Fibroblast of lung (primary cell): ENCODE data around the gene PAPOLB. TPM values are rescaled to one million over a fixed set of nuclear protein-coding genes. Genes with fewer than 3 reads are reported as not detected.

Experiments
- DNase-seq, 2 donors: peaks; one replicate each; pipeline versions ENCODE4 v3.0.0 to v3.0.0-alpha.2; 2010; ENCODE audit warnings: low read depth in 2 of 2
- H2AFZ ChIP-seq: 2 replicates; pipeline ENCODE4 v1.5.1; 2012; ENCODE audit warnings: low read length, control low read depth, inconsistent platforms
- H3K27ac ChIP-seq: 2 replicates; pipeline ENCODE4 v1.5.1; 2011; ENCODE audit warnings: low read length, control low read depth; ENCODE audit not compliant: insufficient read depth
- H3K27me3 ChIP-seq: 2 replicates; pipeline ENCODE4 v1.5.1; 2011; ENCODE audit warnings: mild to moderate bottlenecking, low read length; ENCODE audit not compliant: control insufficient read depth, insufficient read depth
- H3K36me3 ChIP-seq: 2 replicates; pipeline ENCODE4 v1.5.1; 2011; ENCODE audit warnings: low read length; ENCODE audit not compliant: control insufficient read depth, insufficient read depth
- H3K4me1 ChIP-seq: 2 replicates; pipeline ENCODE4 v1.5.1; 2011; ENCODE audit warnings: low read length; ENCODE audit not compliant: control insufficient read depth, insufficient read depth; ENCODE audit errors: extremely low read depth
- H3K4me2 ChIP-seq: 2 replicates; pipeline ENCODE4 v1.5.1; 2011; ENCODE audit warnings: low read length, control low read depth; ENCODE audit not compliant: insufficient read depth; ENCODE audit errors: extremely low read depth
- H3K4me3 ChIP-seq, 4 experiments: fragments of 200-600 bp in 1 of 4; sonication (generic) in 1 of 4; replicated peaks in 1 of 4; 2 replicates each; pipeline ENCODE4 v1.5.1; 2011 to 2016; ENCODE audit warnings: low read length in 4 of 4, low read depth in 3 of 4, mild to moderate bottlenecking in 3 of 4, control low read depth in 2 of 4, inconsistent platforms in 1 of 4, mixed read lengths in 1 of 4; ENCODE audit not compliant: insufficient read depth in 1 of 4; ENCODE audit errors: control extremely low read depth in 1 of 4
- H3K79me2 ChIP-seq: 2 replicates; pipeline ENCODE4 v1.5.1; 2012; ENCODE audit warnings: mild to moderate bottlenecking, low read length, inconsistent platforms; ENCODE audit not compliant: control insufficient read depth, insufficient read depth
- H3K9ac ChIP-seq: 2 replicates; pipeline ENCODE4 v1.5.1; 2011; ENCODE audit warnings: mild to moderate bottlenecking, low read length, control low read depth; ENCODE audit not compliant: insufficient read depth
- H3K9me3 ChIP-seq: 2 replicates; pipeline ENCODE4 v1.5.1; 2012; ENCODE audit warnings: low read depth, low read length; ENCODE audit not compliant: control insufficient read depth, insufficient read depth
- H4K20me1 ChIP-seq: 2 replicates; pipeline ENCODE4 v1.5.1; 2011; ENCODE audit warnings: low read length; ENCODE audit not compliant: control insufficient read depth, insufficient read depth; ENCODE audit errors: extremely low read depth
- EZH2 ChIP-seq: IDR thresholded peaks from 2 replicates; pipeline ENCODE4 v1.5.1; 2012; ENCODE audit warnings: low read length, control low read depth, mild to moderate bottlenecking; ENCODE audit errors: missing control alignments
- polyA plus RNA-seq, 2 donors: library from polyadenylated mRNA; depleted of rRNA in 1 of 2; stranded (reverse) in 1 of 2; unstranded in 1 of 2; fragments of >200 nt; gene quantifications; 2 replicates each; pipeline ENCODE4 v1.2.1, GENCODE V29; 2011 to 2012; ENCODE audit warnings: missing spikeins in 1 of 2
- total RNA-seq: library from RNA; depleted of rRNA; stranded (reverse); fragments of >200 nt; gene quantifications from 2 replicates; pipeline ENCODE4 v1.2.1, GENCODE V29; 2014
- TF ChIP-seq, protein P1 (sequence below), 2 donors: IDR thresholded peaks in 1 of 2; conservative IDR thresholded peaks in 1 of 2; 1 replicate in 1 of 2; 2 replicates in 1 of 2; pipeline ENCODE4 v1.5.1; 2011 to 2012; ENCODE audit warnings: low read length in 2 of 2, control low read depth in 1 of 2, inconsistent platforms in 1 of 2, low read depth in 1 of 2, mild to moderate bottlenecking in 1 of 2

Gene PAPOLB
- total and polyA plus RNA-seq, 2 donors (not counting 1 experiment from before 2014, with no cell fraction given) = under 0.01 to 0.02 TPM

DNA sequence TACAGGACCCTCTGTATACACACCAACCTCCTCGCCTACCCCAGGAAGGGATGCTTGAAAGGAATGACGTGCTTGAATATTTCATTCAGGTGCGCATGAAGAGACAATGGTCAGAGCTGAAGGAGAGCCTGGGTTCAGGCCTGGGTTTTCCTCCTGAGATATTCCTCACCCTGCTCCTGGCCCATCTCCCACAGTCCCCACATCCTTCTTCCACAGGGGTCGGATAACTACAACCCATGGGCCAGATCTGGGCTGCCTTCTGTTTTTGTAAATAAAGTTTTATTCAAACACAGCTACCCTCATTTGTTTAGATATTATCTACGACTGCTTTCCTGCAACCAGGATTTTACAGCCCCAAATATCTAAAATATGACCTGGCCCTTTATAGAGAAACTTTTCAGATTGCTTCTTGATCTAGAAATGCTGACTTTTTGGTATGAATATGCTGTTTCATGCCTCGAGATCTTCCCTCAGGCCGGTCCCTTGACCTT lies 23.5 kb upstream of the PAPOLB start:
- Histone ChIP-seq H3K27ac (no peak overlapping the region), H3K4me1 (peaks cover 8% of the 10 kb centered on the region), H3K36me3 (no peaks in the 10 kb centered on the region), H3K4me2 (no peak overlapping the region), H3K27me3 (no peaks in the 10 kb centered on the region), H3K79me2 (no peaks in the 10 kb centered on the region), H4K20me1 (no peaks in the 10 kb centered on the region), H2AFZ (no peak overlapping the region), H3K9ac (no peak overlapping the region), H3K9me3 (no peaks in the 10 kb centered on the region), H3K4me3 (no peak overlapping the region)
- no peak for TF ChIP-seq EZH2
- TF ChIP-seq, protein P1, sequence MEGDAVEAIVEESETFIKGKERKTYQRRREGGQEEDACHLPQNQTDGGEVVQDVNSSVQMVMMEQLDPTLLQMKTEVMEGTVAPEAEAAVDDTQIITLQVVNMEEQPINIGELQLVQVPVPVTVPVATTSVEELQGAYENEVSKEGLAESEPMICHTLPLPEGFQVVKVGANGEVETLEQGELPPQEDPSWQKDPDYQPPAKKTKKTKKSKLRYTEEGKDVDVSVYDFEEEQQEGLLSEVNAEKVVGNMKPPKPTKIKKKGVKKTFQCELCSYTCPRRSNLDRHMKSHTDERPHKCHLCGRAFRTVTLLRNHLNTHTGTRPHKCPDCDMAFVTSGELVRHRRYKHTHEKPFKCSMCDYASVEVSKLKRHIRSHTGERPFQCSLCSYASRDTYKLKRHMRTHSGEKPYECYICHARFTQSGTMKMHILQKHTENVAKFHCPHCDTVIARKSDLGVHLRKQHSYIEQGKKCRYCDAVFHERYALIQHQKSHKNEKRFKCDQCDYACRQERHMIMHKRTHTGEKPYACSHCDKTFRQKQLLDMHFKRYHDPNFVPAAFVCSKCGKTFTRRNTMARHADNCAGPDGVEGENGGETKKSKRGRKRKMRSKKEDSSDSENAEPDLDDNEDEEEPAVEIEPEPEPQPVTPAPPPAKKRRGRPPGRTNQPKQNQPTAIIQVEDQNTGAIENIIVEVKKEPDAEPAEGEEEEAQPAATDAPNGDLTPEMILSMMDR (conservative IDR thresholded peaks at IDR 0.05 in 1 of 2, IDR thresholded peaks at IDR 0.05 in 1 of 2; ENCODE audit: low read depth in 1 of 2, low read length in 2 of 2) = no peak
- no peak for DNase-seq

DNA sequence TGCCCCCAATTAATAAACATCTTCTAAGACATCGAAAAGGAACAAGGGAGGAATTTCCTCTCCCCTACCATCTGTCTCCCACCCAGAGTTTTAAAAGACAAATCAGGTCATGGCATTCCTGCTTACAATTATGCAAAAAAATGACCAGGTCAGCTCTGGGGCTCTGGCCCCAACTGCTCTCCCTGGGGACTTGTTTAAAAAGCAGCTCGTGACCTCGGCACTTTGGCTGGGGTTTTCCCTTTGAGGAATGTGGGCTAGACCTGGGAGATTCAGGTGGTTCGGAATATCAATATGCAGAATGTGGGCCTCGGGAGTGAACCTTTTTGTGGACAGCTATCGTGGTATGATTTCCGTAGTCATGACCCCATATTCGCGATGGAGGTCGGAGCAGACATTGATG lies 22.3 kb upstream of the PAPOLB start:
- no peak overlapping the region for H2AFZ ChIP-seq
- H3K4me3 ChIP-seq = no peak overlapping the region
- no peaks in the 10 kb centered on the region for H3K9me3 ChIP-seq
- no peak for TF ChIP-seq EZH2
- TF ChIP-seq, protein P1 (conservative IDR thresholded peaks at IDR 0.05 in 1 of 2, IDR thresholded peaks at IDR 0.05 in 1 of 2; ENCODE audit: low read depth in 1 of 2, low read length in 2 of 2) = no peak
- no peaks in the 10 kb centered on the region for H4K20me1 ChIP-seq
- H3K9ac ChIP-seq = no peak overlapping the region
- no peaks in the 10 kb centered on the region for H3K36me3 ChIP-seq
- H3K4me2 ChIP-seq = no peak overlapping the region
- no peak overlapping the region for H3K27ac ChIP-seq
- no peak for DNase-seq
- peaks cover 8% of the 10 kb centered on the region for H3K4me1 ChIP-seq
- H3K79me2 ChIP-seq = no peaks in the 10 kb centered on the region
- no peaks in the 10 kb centered on the region for H3K27me3 ChIP-seq

DNA sequence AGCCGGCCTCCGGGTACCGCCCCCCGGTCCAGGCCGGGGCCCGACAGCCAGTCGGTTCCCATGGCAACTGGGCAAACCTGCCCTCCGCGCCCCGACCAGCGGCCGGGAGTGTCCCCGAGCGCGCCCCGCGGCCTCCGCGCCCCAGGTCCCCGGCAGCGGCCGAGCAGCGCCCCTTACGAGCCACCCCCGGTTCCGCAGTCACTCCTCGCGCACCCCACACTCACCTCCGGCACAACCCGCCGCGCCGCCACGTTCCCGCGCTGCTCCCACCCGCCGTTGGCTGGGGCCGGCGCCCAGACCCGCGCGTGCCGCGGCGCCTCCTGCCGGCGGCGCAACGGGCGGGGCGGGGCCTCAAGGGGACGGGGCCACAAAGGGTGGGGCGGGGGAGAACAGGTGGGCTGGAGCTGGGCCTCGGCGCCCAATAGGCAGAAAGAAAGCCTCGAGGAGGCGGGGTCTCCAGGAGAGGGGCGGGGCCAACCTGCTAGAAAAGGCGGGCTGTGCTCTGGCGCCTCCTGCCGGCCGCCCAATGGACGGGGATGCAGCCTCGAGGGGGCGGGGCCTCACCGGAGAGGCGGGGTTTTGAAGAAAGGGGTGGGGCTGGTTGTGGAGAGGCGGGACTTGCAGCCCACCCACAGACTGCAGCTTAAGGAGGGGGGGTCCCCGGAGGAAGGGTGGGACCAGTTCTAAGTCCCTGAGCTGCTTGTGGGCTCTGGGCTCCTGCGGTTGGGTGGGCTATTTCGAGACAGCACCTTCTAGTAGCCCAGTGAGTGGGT lies 21.7 kb upstream of the PAPOLB start, which contains the start of gene RADIL:
Gene RADIL (minus strand): TSS at position 345 of the 773 bp plus-strand sequence. CDS start 5,577 bp downstream, outside the sequence.
- DNase-seq = peak; percentile 67 to 87
- Histone ChIP-seq H3K27ac (peak within 1 kb of the TSS; percentile 87), H3K36me3 (no peaks in the 10 kb centered on the region), H3K4me3 (peak within 1 kb of the TSS; percentile 34 to 59 (median 54)), H3K9me3 (no peaks in the 10 kb centered on the region), H3K79me2 (no peaks in the 10 kb centered on the region), H2AFZ (peak within 1 kb of the TSS; percentile 94), H3K4me2 (peak within 1 kb of the TSS; percentile 99), H3K27me3 (no peaks in the 10 kb centered on the region), H3K9ac (peak within 1 kb of the TSS; percentile 66), H3K4me1 (peaks cover 8% of the 10 kb centered on the region), H4K20me1 (no peaks in the 10 kb centered on the region)
- TF ChIP-seq, protein P1 (conservative IDR thresholded peaks at IDR 0.05 in 1 of 2, IDR thresholded peaks at IDR 0.05 in 1 of 2; ENCODE audit: low read depth in 1 of 2, low read length in 2 of 2) = peak; percentile 63 to 68
- TF ChIP-seq EZH2 = no peak
